Measurements from ENCODE around the gene TBC1D10B.

- TF ChIP-seq ZNF274 (IDR thresholded peaks at IDR 0.05; ENCODE audit: low read length) (no peak), ZNF274 (tag by site-specific recombination; IDR thresholded peaks at IDR 0.05; ENCODE audit: borderline replicate concordance) (no peak), ZNF626 (tag by site-specific recombination; IDR thresholded peaks at IDR 0.05) (no peak), ZBTB11 (tag by site-specific recombination; conservative IDR thresholded peaks at IDR 0.05; ENCODE audit: low read depth) (no peak)
- TF ChIP-seq, protein P1, sequence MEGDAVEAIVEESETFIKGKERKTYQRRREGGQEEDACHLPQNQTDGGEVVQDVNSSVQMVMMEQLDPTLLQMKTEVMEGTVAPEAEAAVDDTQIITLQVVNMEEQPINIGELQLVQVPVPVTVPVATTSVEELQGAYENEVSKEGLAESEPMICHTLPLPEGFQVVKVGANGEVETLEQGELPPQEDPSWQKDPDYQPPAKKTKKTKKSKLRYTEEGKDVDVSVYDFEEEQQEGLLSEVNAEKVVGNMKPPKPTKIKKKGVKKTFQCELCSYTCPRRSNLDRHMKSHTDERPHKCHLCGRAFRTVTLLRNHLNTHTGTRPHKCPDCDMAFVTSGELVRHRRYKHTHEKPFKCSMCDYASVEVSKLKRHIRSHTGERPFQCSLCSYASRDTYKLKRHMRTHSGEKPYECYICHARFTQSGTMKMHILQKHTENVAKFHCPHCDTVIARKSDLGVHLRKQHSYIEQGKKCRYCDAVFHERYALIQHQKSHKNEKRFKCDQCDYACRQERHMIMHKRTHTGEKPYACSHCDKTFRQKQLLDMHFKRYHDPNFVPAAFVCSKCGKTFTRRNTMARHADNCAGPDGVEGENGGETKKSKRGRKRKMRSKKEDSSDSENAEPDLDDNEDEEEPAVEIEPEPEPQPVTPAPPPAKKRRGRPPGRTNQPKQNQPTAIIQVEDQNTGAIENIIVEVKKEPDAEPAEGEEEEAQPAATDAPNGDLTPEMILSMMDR (tag by site-specific recombination; IDR thresholded peaks at IDR 0.05) = no peak
- TF ChIP-seq, protein P2, sequence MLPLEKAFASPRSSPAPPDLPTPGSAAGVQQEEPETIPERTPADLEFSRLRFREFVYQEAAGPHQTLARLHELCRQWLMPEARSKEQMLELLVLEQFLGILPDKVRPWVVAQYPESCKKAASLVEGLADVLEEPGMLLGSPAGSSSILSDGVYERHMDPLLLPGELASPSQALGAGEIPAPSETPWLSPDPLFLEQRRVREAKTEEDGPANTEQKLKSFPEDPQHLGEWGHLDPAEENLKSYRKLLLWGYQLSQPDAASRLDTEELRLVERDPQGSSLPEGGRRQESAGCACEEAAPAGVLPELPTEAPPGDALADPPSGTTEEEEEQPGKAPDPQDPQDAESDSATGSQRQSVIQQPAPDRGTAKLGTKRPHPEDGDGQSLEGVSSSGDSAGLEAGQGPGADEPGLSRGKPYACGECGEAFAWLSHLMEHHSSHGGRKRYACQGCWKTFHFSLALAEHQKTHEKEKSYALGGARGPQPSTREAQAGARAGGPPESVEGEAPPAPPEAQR (tag by site-specific recombination; IDR thresholded peaks at IDR 0.05) = no peak
Measured at GRCh38 chr16:30349675-30350074, 20.6 kb downstream of the TBC1D10B start.
